GM12891 (cell line): ENCODE results near the gene LRRC1.

Source experiments
- DNase-seq: peaks from one replicate; pipeline ENCODE4 v3.0.0; 2011; ENCODE audit warnings: low spot score; ENCODE audit not compliant: insufficient read length
- FAIRE-seq: peaks from 2 replicates; lab custom pipeline; 2011; peaks lifted over from hg19 to GRCh38; lab: Jason Lieb, UNC
- PAX5 ChIP-seq: IDR thresholded peaks from 2 replicates; pipeline ENCODE4 v1.6.1; 2011; ENCODE audit warnings: low read length, moderate library complexity, mild to moderate bottlenecking; ENCODE audit not compliant: insufficient read depth, severe bottlenecking
- POLR2A ChIP-seq: IDR thresholded peaks from 2 replicates; pipeline ENCODE4 v1.6.1; 2011; ENCODE audit warnings: low read depth, low read length, control low read depth
- POLR2AphosphoS5 ChIP-seq: IDR thresholded peaks from 2 replicates; pipeline ENCODE4 v1.6.1; 2011; ENCODE audit warnings: low read depth, low read length, control low read depth
- POU2F2 ChIP-seq: IDR thresholded peaks from 2 replicates; pipeline ENCODE4 v1.6.1; 2011; ENCODE audit warnings: low read depth, mild to moderate bottlenecking, control low read depth, low read length, moderate library complexity
- SPI1 ChIP-seq: IDR thresholded peaks from 2 replicates; pipeline ENCODE4 v1.6.1; 2011; ENCODE audit warnings: low read depth, low read length, control low read depth
- TAF1 ChIP-seq: IDR thresholded peaks from 2 replicates; pipeline ENCODE4 v1.6.1; 2011; ENCODE audit warnings: low read depth, low read length, control low read depth

LRRC1 gene

GRCh38 chr6:53896196-53896595 is 101.4 kb downstream of the LRRC1 start:
- no peak for DNase-seq
- TF ChIP-seq SPI1 (no peak), PAX5 (no peak), TAF1 (no peak), POLR2A (no peak), POU2F2 (no peak), POLR2AphosphoS5 (no peak)
- no peak for FAIRE-seq

- DNase-seq (no peak), FAIRE-seq (no peak)
- TF ChIP-seq PAX5: no peak
- no peak for TF ChIP-seq POU2F2
- no peak for TF ChIP-seq POLR2A
- TF ChIP-seq SPI1: no peak
- no peak for TF ChIP-seq TAF1
- TF ChIP-seq POLR2AphosphoS5: no peak
Measured at GRCh38 chr6:53898026-53898795, 103.4 kb downstream of the LRRC1 start.

- no peak for FAIRE-seq
- DNase-seq: no peak
- no peak for TF ChIP-seq TAF1
- no peak for TF ChIP-seq POLR2A
- TF ChIP-seq POU2F2: no peak
- TF ChIP-seq PAX5: no peak
- TF ChIP-seq SPI1: no peak
- no peak for TF ChIP-seq POLR2AphosphoS5
Measured at GRCh38 chr6:53899512-53899911, 104.7 kb downstream of the LRRC1 start.

- FAIRE-seq: no peak
- no peak for DNase-seq
Measured at GRCh38 chr6:53903357-53903756, 108.6 kb downstream of the LRRC1 start.

GRCh38 chr6:53906103-53906502 is 111.3 kb downstream of the LRRC1 start:
- DNase-seq (no peak), FAIRE-seq (no peak)
- no peak for TF ChIP-seq POLR2AphosphoS5
- no peak for TF ChIP-seq PAX5
- no peak for TF ChIP-seq SPI1
- TF ChIP-seq POLR2A: no peak
- TF ChIP-seq TAF1: no peak
- TF ChIP-seq POU2F2: no peak

More at GRCh38 chr6:53903357-53903756, 108.6 kb downstream of the LRRC1 start:
- TF ChIP-seq POLR2A (no peak), TAF1 (no peak), PAX5 (no peak), SPI1 (no peak)

- FAIRE-seq: no peak
- TF ChIP-seq POLR2AphosphoS5 (no peak), PAX5 (no peak), POU2F2 (no peak), SPI1 (no peak), TAF1 (no peak), POLR2A (no peak)
- no peak for DNase-seq
Measured at GRCh38 chr6:53906842-53907241, 112.0 kb downstream of the LRRC1 start.

GRCh38 chr6:53910834-53911233 is 116.0 kb downstream of the LRRC1 start:
- no peak for FAIRE-seq
- no peak for DNase-seq
- no peak for TF ChIP-seq TAF1
- TF ChIP-seq SPI1: no peak
- TF ChIP-seq POLR2AphosphoS5: no peak
- no peak for TF ChIP-seq PAX5

GRCh38 chr6:53912661-53913060 is 117.9 kb downstream of the LRRC1 start:
- DNase-seq (no peak), FAIRE-seq (no peak)
- no peak for TF ChIP-seq PAX5
- no peak for TF ChIP-seq TAF1
- no peak for TF ChIP-seq POLR2AphosphoS5
- TF ChIP-seq POLR2A: no peak
- TF ChIP-seq SPI1: no peak
- TF ChIP-seq POU2F2: no peak

GRCh38 chr6:53913286-53913685 is 118.5 kb downstream of the LRRC1 start:
- FAIRE-seq (no peak), DNase-seq (no peak)
- TF ChIP-seq SPI1 (no peak), POLR2AphosphoS5 (no peak), PAX5 (no peak), POU2F2 (no peak), TAF1 (no peak), POLR2A (no peak)

- DNase-seq (no peak), FAIRE-seq (no peak)
- no peak for TF ChIP-seq SPI1
- TF ChIP-seq TAF1: no peak
- no peak for TF ChIP-seq PAX5
- no peak for TF ChIP-seq POLR2AphosphoS5
- no peak for TF ChIP-seq POU2F2
- TF ChIP-seq POLR2A: no peak
Measured at GRCh38 chr6:53915026-53915691, 120.4 kb downstream of the LRRC1 start.
